Ramos (cell line): ENCODE data around the gene COQ7.

ENCODE experiments used
- in situ Hi-C: fragments of 300-500 bp; cut with MboI; formaldehyde crosslinking; loops from one replicate; pipeline ENCODE4 v1.14.3; 2022; ENCODE audit warnings: low sequenced_read_pairs; ENCODE audit not compliant: unreplicated experiment

Gene COQ7

GRCh38 chr16:19067349-19068236, at the start of gene COQ7:
Gene COQ7 (plus strand): TSS chr16:19067614. CDS start chr16:19067665, 51 bp downstream.
- in situ Hi-C loops: no loop called here

- in situ Hi-C loops: no loop called here
These were observed 46.7 kb upstream of the COQ7 start for GRCh38 chr16:19020689-19021088.

GRCh38 chr16:19021747-19022146, 45.7 kb upstream of the COQ7 start:
- in situ Hi-C loops: no loop called here

- in situ Hi-C loops: no loop called here
These were observed 40.0 kb upstream of the COQ7 start for GRCh38 chr16:19027416-19027815.

GRCh38 chr16:19029980-19030379, 37.4 kb upstream of the COQ7 start:
- in situ Hi-C loops: no loop called here

- in situ Hi-C loops: no loop called here
These were observed 35.7 kb upstream of the COQ7 start for GRCh38 chr16:19031738-19032137.

- in situ Hi-C loops: no loop called here
These were observed 33.7 kb upstream of the COQ7 start for GRCh38 chr16:19033761-19034160.

- in situ Hi-C loops: no loop called here
These were observed 27.0 kb upstream of the COQ7 start for GRCh38 chr16:19040400-19040799.

GRCh38 chr16:19044769-19045168, 22.6 kb upstream of the COQ7 start:
- in situ Hi-C loops: no loop called here

- in situ Hi-C loops: no loop called here
These were observed 21.4 kb upstream of the COQ7 start for GRCh38 chr16:19046062-19046461.

GRCh38 chr16:19062706-19063105, 4.7 kb upstream of the COQ7 start:
- in situ Hi-C loops: no loop called here

- in situ Hi-C loops: no loop called here
These were observed 446 bp upstream of the COQ7 start for GRCh38 chr16:19066988-19067348.

- in situ Hi-C loops: no loop called here
These were observed 912 bp downstream of the COQ7 start for GRCh38 chr16:19068237-19068815.

GRCh38 chr16:19071811-19072777, 4.7 kb downstream of the COQ7 start:
- in situ Hi-C loops: no loop called here

GRCh38 chr16:19073344-19073743, 5.9 kb downstream of the COQ7 start:
- in situ Hi-C loops: no loop called here

GRCh38 chr16:19073863-19074262, 6.4 kb downstream of the COQ7 start:
- in situ Hi-C loops: no loop called here

- in situ Hi-C loops: loop anchor here (25.0 kb wide), 1 partner anchor 437 kb away; the partner anchor contains the start of genes CCP110 and GDE1
These were observed 8.1 kb downstream of the COQ7 start for GRCh38 chr16:19075511-19075910.

GRCh38 chr16:19077879-19078278, 10.5 kb downstream of the COQ7 start:
- in situ Hi-C loops: loop anchor here (25.0 kb wide), 1 partner anchor 434 kb away; the partner anchor contains the start of genes CCP110 and GDE1

- in situ Hi-C loops: loop anchor here (10.0 to 25.0 kb wide), 2 partner anchors 291 to 429 kb away; partner anchors contain the start of genes CCP110 and GDE1
These were observed 16.3 kb downstream of the COQ7 start for GRCh38 chr16:19083670-19084069.

GRCh38 chr16:19084139-19084538, 16.7 kb downstream of the COQ7 start:
- in situ Hi-C loops: loop anchor here (10.0 to 25.0 kb wide), 2 partner anchors 291 to 428 kb away; partner anchors contain the start of genes CCP110 and GDE1
